Erythroblast (primary cell): ENCODE results near the gene IGIP.

Experiments used
- GATA1 ChIP-seq: IDR thresholded peaks from 2 replicates; pipeline ENCODE4 v1.6.1; 2011; ENCODE audit warnings: low read depth, mild to moderate bottlenecking, control low read depth, low read length, moderate library complexity
- POLR2A ChIP-seq: IDR thresholded peaks from 2 replicates; pipeline ENCODE4 v1.6.1; 2011; ENCODE audit warnings: mild to moderate bottlenecking, low read length

- no peak for TF ChIP-seq POLR2A
- no peak for TF ChIP-seq GATA1
These were observed 33.5 kb downstream of the IGIP start for GRCh38 chr5:140159014-140159927.
